Measurements from ENCODE around the gene SLC23A3. TPM values are rescaled to one million over a fixed set of nuclear protein-coding genes. Genes with fewer than 3 reads are reported as not detected.

The SLC23A3 gene, protein sequence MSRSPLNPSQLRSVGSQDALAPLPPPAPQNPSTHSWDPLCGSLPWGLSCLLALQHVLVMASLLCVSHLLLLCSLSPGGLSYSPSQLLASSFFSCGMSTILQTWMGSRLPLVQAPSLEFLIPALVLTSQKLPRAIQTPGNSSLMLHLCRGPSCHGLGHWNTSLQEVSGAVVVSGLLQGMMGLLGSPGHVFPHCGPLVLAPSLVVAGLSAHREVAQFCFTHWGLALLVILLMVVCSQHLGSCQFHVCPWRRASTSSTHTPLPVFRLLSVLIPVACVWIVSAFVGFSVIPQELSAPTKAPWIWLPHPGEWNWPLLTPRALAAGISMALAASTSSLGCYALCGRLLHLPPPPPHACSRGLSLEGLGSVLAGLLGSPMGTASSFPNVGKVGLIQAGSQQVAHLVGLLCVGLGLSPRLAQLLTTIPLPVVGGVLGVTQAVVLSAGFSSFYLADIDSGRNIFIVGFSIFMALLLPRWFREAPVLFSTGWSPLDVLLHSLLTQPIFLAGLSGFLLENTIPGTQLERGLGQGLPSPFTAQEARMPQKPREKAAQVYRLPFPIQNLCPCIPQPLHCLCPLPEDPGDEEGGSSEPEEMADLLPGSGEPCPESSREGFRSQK
- 1.4 and 1.7 TPM in 2 replicates for total RNA-seq (2014; rRNA removed)
- percentile 66 among the genes with signal in this experiment for Bru-seq, nascent RNA
- BruChase-seq, experiment 1, labeled RNA remaining after a 6-hour chase, result percentile 81 among the genes with signal in this experiment
- BruChase-seq, experiment 2, labeled RNA remaining after a 2-hour chase, result percentile 83 among the genes with signal in this experiment
- long read RNA-seq, partial matches to known transcripts, result 8 of 8 reads
- long read RNA-seq, other reads (novel, unspliced or antisense), result 0 of 8 reads

DNA sequence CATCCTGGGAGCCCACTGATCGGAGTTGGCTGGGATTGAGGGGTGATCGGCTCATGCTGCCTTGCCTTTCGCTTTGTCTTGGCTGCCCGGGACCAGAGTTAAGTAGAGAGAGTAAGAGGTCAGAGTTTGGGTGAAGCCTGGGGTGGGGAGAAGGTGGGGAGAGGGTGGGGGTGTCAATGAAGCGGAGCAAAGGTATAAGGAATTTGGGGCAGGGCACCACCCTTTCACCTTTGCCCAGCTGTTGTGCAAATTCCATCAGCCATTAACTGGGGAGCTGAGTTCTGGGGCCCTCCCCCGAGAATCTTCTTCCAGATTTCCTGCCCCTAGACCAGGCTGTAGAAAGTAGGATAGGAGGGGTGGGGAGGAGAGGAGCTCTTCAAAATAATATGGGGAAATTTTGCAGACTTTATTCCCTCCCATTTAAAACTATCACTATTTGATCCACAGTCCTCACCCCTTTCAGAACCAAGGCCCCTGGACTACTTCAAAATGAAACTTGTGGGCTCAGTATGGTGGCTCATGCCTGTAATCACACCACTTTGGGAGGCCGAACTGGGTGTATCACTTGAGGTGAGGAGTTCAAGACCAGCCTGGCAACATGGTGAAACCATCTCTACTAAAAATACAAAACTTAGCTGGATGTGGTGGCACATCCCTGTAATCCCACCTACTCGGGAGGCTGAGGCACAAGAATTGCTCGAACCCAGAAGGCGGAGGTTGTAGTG lies at the start of gene SLC23A3:
SLC23A3 (minus strand) TSS at position 100 of the 725 bp plus-strand sequence; CDS start at position 55, 45 bp downstream.
- ATAC-seq (no peak), DNase-seq (no peak)
- CTCF ChIA-PET, result no interaction called here
- no TSS peak for BruUV-seq (replicated peaks)
- no peak within 1 kb of the TSS for H3K27ac ChIP-seq (ENCODE audit: low read length)
- peaks cover 10% of the 10 kb centered on the region; the same call in 1 of the 2 replicates for H3K79me2 ChIP-seq (ENCODE audit: low read length)
- no peaks in the 10 kb centered on the region for H3K9me3 ChIP-seq (ENCODE audit: low read length)
- POLR2A ChIA-PET (ENCODE audit: unreplicated experiment), result no interaction called here
- peaks cover 11% of the 10 kb centered on the region; the same call in 1 of the 2 replicates for H3K36me3 ChIP-seq (ENCODE audit: low read depth, low read length)
- H3K9ac ChIP-seq (ENCODE audit: low read length), result no peak within 1 kb of the TSS
- H3K4me3 ChIP-seq (ENCODE audit: low read length), result no peak within 1 kb of the TSS
- intact Hi-C loops (cut with micrococcal nuclease), result loop anchor here (10.0 kb wide), 1 partner anchor 215 kb away; the partner anchor contains the start of gene DNPEP
- H3F3A ChIP-seq (ENCODE audit: low read length, unreplicated experiment), result no peaks in the 10 kb centered on the region
- no peaks in the 10 kb centered on the region for H3K4me1 ChIP-seq (ENCODE audit: insufficient read depth, low read length)
- H4K20me1 ChIP-seq (ENCODE audit: low read length), result no peaks in the 10 kb centered on the region
- H2AFZ ChIP-seq (ENCODE audit: low read length), result no peak within 1 kb of the TSS
- no peaks in the 10 kb centered on the region for H3K27me3 ChIP-seq (ENCODE audit: low read length)
- no peaks in the 10 kb centered on the region for H3K9me2 ChIP-seq (replicated peaks; ENCODE audit: low read length)
- H3K4me2 ChIP-seq (ENCODE audit: low read length), result no peak within 1 kb of the TSS
- TF ChIP-seq CTCF (conservative IDR thresholded peaks at IDR 0.05; ENCODE audit: low read depth, low read length), result no peak
- TF ChIP-seq EZH2 (IDR thresholded peaks at IDR 0.05; ENCODE audit: low read length, unreplicated experiment), result no peak
- no peak for TF ChIP-seq EZH2phosphoT487 (IDR thresholded peaks at IDR 0.05; ENCODE audit: borderline replicate concordance, low read length)

- Histone ChIP-seq H3K79me2 (ENCODE audit: low read length) (peaks cover 8% of the 10 kb centered on the region; the same call in 1 of the 2 replicates), H3K9me2 (replicated peaks; ENCODE audit: low read length) (no peaks in the 10 kb centered on the region), H3K4me2 (ENCODE audit: low read length) (peak within 1 kb of the TSS; percentile 96), H3K27ac (ENCODE audit: low read length) (peak within 1 kb of the TSS; percentile 77), H3F3A (ENCODE audit: low read length, unreplicated experiment) (peaks cover 3% of the 10 kb centered on the region), H3K9me3 (ENCODE audit: low read length) (no peaks in the 10 kb centered on the region), H3K9ac (ENCODE audit: low read length) (peak within 1 kb of the TSS; percentile 69), H2AFZ (ENCODE audit: low read length) (peak within 1 kb of the TSS; percentile 77), H3K4me1 (ENCODE audit: insufficient read depth, low read length) (peaks cover 19% of the 10 kb centered on the region), H3K4me3 (ENCODE audit: low read length) (peak within 1 kb of the TSS; percentile 69), H3K27me3 (ENCODE audit: low read length) (no peaks in the 10 kb centered on the region), H3K36me3 (ENCODE audit: low read depth, low read length) (peaks cover 11% of the 10 kb centered on the region), H4K20me1 (ENCODE audit: low read length) (no peaks in the 10 kb centered on the region)
- CTCF ChIA-PET, result no interaction called here
- ATAC-seq (peak; percentile 66), DNase-seq (peak; percentile 83)
- no peak for TF ChIP-seq EZH2phosphoT487 (IDR thresholded peaks at IDR 0.05; ENCODE audit: borderline replicate concordance, low read length)
- no peak for TF ChIP-seq EZH2 (IDR thresholded peaks at IDR 0.05; ENCODE audit: low read length, unreplicated experiment)
- TF ChIP-seq CTCF (conservative IDR thresholded peaks at IDR 0.05; ENCODE audit: low read depth, low read length), result no peak
- intact Hi-C loops (cut with micrococcal nuclease), result loop anchor here (1.0 to 2.0 kb wide), 3 partner anchors 30 to 76 kb away; partner anchors contain the start of gene DNAJB2
- no TSS peak for BruUV-seq (replicated peaks)
- POLR2A ChIA-PET (ENCODE audit: unreplicated experiment), result interaction anchor here (0.6 kb wide), 1 partner anchor 42 kb away, joined by 3 read pairs; the partner anchor contains the start of gene CNPPD1
Measured at GRCh38 chr2:219218732-219219701, 49.2 kb upstream of the SLC23A3 start, which contains the start of gene ABCB6. Gene ABCB6 (minus strand): TSS chr2:219218958. CDS start chr2:219218673, 285 bp downstream.
